Transverse colon (tissue), 4 donors: ENCODE measurements around the gene GLRA1. TPM values are rescaled to one million over a fixed set of nuclear protein-coding genes. Genes with fewer than 3 reads are reported as not detected.

ENCODE experiments used
- DNase-seq: peaks from one replicate; pipeline ENCODE4 v3.0.0-alpha.2; 2019
- H3K27ac ChIP-seq, 4 donors: fragments of 200-600 bp; sonication (generic); 2 replicates each; pipeline ENCODE4 v1.5.1; 2016 to 2018; ENCODE audit warnings: inconsistent platforms in 4 of 4
- H3K27me3 ChIP-seq: fragments of 200-600 bp; sonication (generic); 2 replicates; pipeline ENCODE4 v1.5.1; 2017; ENCODE audit warnings: inconsistent platforms
- H3K36me3 ChIP-seq, 4 donors: fragments of 200-600 bp; sonication (generic); 2 replicates each; pipeline ENCODE4 v1.5.1; 2017 to 2019; ENCODE audit warnings: inconsistent platforms in 4 of 4
- H3K4me1 ChIP-seq, 4 donors: fragments of 200-600 bp; sonication (generic); 2 replicates each; pipeline ENCODE4 v1.5.1; 2017 to 2020; ENCODE audit warnings: inconsistent platforms in 4 of 4
- H3K4me3 ChIP-seq, 4 donors: fragments of 200-600 bp; sonication (generic); 1 replicate in 1 of 4; 2 replicates in 3 of 4; pipeline versions ENCODE4 v1.5.1 to v1.6.1; 2017 to 2019; ENCODE audit warnings: inconsistent platforms in 4 of 4
- H3K9me3 ChIP-seq, 2 donors: fragments of 200-600 bp; sonication (generic); 2 replicates each; pipeline ENCODE4 v1.5.1; 2017 to 2019; ENCODE audit warnings: inconsistent platforms in 2 of 2
- CTCF ChIP-seq, 5 experiments: fragments of 200-600 bp in 3 of 5; fragments of 450-650 bp in 2 of 5; sonication (generic) in 3 of 5; IDR thresholded peaks; 1 replicate in 2 of 5; 2 replicates in 3 of 5; pipeline ENCODE4 v1.5.1; 2016 to 2017; ENCODE audit warnings: antibody characterized with exemption in 5 of 5, inconsistent platforms in 3 of 5, mild to moderate bottlenecking in 2 of 5, moderate library complexity in 1 of 5
- EP300 ChIP-seq: sonication (generic); formaldehyde crosslinking; IDR thresholded peaks from one replicate; pipeline ENCODE4 v1.6.1; 2017; ENCODE audit warnings: antibody characterized with exemption, low read depth
- POLR2A ChIP-seq: fragments of 450-650 bp; IDR thresholded peaks from one replicate; pipeline ENCODE4 v1.6.1; 2016; ENCODE audit warnings: antibody characterized with exemption, mild to moderate bottlenecking, moderate library complexity
- POLR2AphosphoS5 ChIP-seq, 3 donors: sonication (generic); formaldehyde crosslinking; IDR thresholded peaks; one replicate each; pipeline ENCODE4 v1.6.1; 2016; ENCODE audit warnings: antibody characterized with exemption in 3 of 3
- WGBS, 2 donors: methylation state at CpG; one replicate each; pipeline ENCODE4 v1.1.5; 2018; ENCODE audit warnings: low coverage in 1 of 2; 5-methylcytosine and 5-hydroxymethylcytosine counted together
- in situ Hi-C, 4 donors: fragments of 200-750 bp; cut with MboI; loops; one replicate each; pipeline versions ENCODE4 v1.15.0 to v1.15.1; 2017; ENCODE audit warnings: low sequenced_read_pairs in 3 of 4, low pct_ligation_motif_present in 1 of 4, low pct_unique_long_range_greater_than_20kb in 1 of 4
- intact Hi-C: fragments of 100-400 bp; cut with DNase I; formaldehyde crosslinking; loops from one replicate; pipeline ENCODE4 v1.15.1; 2023; ENCODE audit warnings: low total_unique reads
- total RNA-seq, 4 donors: library from RNA; depleted of rRNA; stranded (reverse); fragments of >200 nt; gene quantifications; one replicate each; pipeline ENCODE4 v1.1.0, GENCODE V29; 2016

GLRA1 gene
- total RNA-seq, 4 donors from 2014 or later, result not detected

GRCh38 chr5:151889614-151890013 lies 35.0 kb downstream of the GLRA1 start:
- H3K27me3 ChIP-seq, result no peaks in the 10 kb centered on the region
- no peak overlapping the region for H3K4me3 ChIP-seq
- H3K36me3 ChIP-seq, result no peaks in the 10 kb centered on the region
- H3K27ac ChIP-seq, result no peak overlapping the region
- WGBS, 2 donors, result 77% methylated on average over 6 of the region's 6 CpGs; no CpG with 5 or more reads in 1 of the 2 donors
- intact Hi-C loops, result no loop called here
- DNase-seq, result no peak
- no peaks in the 10 kb centered on the region for H3K4me1 ChIP-seq
- no peaks in the 10 kb centered on the region for H3K9me3 ChIP-seq
- TF ChIP-seq POLR2A (no peak), CTCF (IDR thresholded peaks at IDR 0.05) (no peak), EP300 (no peak), POLR2AphosphoS5 (IDR thresholded peaks at IDR 0.05) (no peak)
- in situ Hi-C loops, result no loop called here

GRCh38 chr5:151886546-151887275 lies 37.9 kb downstream of the GLRA1 start:
- Histone ChIP-seq H3K27me3 (no peaks in the 10 kb centered on the region), H3K4me1 (no peaks in the 10 kb centered on the region), H3K27ac (no peak overlapping the region), H3K9me3 (no peaks in the 10 kb centered on the region), H3K4me3 (no peak overlapping the region), H3K36me3 (no peaks in the 10 kb centered on the region)
- TF ChIP-seq CTCF (IDR thresholded peaks at IDR 0.05) (no peak), EP300 (no peak), POLR2A (no peak), POLR2AphosphoS5 (IDR thresholded peaks at IDR 0.05) (no peak)
- intact Hi-C loops (no loop called here), in situ Hi-C loops (no loop called here)
- WGBS, 2 donors, result 74 to 83% methylated on average over 1 to 4 of the region's 4 CpGs
- DNase-seq, result no peak

- Histone ChIP-seq H3K9me3 (no peaks in the 10 kb centered on the region), H3K36me3 (no peaks in the 10 kb centered on the region), H3K4me3 (no peak overlapping the region), H3K27ac (no peak overlapping the region), H3K27me3 (no peaks in the 10 kb centered on the region), H3K4me1 (no peaks in the 10 kb centered on the region)
- TF ChIP-seq CTCF (IDR thresholded peaks at IDR 0.05), result no peak
- no peak for TF ChIP-seq EP300
- TF ChIP-seq POLR2A, result no peak
- no peak for TF ChIP-seq POLR2AphosphoS5 (IDR thresholded peaks at IDR 0.05)
- 66 to 87% methylated on average over 9 of the region's 9 CpGs for WGBS, 2 donors
- DNase-seq, result no peak
- in situ Hi-C loops, result no loop called here
- intact Hi-C loops, result no loop called here
These were observed 39.3 kb downstream of the GLRA1 start for GRCh38 chr5:151885138-151885908.

GRCh38 chr5:151881621-151882225 lies 42.9 kb downstream of the GLRA1 start:
- TF ChIP-seq POLR2AphosphoS5 (IDR thresholded peaks at IDR 0.05), result no peak
- TF ChIP-seq CTCF (IDR thresholded peaks at IDR 0.05), result no peak
- no peak for TF ChIP-seq POLR2A
- TF ChIP-seq EP300, result no peak
- H3K27me3 ChIP-seq, result no peaks in the 10 kb centered on the region
- H3K9me3 ChIP-seq, result no peaks in the 10 kb centered on the region
- in situ Hi-C loops (no loop called here), intact Hi-C loops (no loop called here)
- H3K36me3 ChIP-seq, result no peaks in the 10 kb centered on the region
- 57% methylated on average over 2 of the region's 2 CpGs; no CpG with 5 or more reads in 1 of the 2 donors for WGBS, 2 donors
- H3K4me3 ChIP-seq, result no peak overlapping the region
- no peak overlapping the region for H3K27ac ChIP-seq
- DNase-seq, result no peak
- no peaks in the 10 kb centered on the region for H3K4me1 ChIP-seq
